Upper lobe of left lung (tissue), 6 donors: Measurements from ENCODE around the gene UCK2. TPM values are rescaled to one million over a fixed set of nuclear protein-coding genes. Genes with fewer than 3 reads are reported as not detected.

ENCODE experiments used
- ATAC-seq, 2 donors: fragments of 200-7000 bp; cut with Tn5 transposase; one replicate each; pipeline ENCODE4 v1.9.1; 2022; ENCODE audit warnings: mild to moderate bottlenecking in 2 of 2, moderate library complexity in 2 of 2; ENCODE audit not compliant: low FRiP score in 2 of 2
- DNase-seq, 2 donors: peaks; one replicate each; pipeline ENCODE4 v3.0.0-alpha.2; 2019 to 2020
- H3K27ac ChIP-seq, 4 donors: fragments of 200-600 bp; sonication (generic); one replicate each; pipeline ENCODE4 v1.5.1; 2016 to 2019
- H3K27me3 ChIP-seq, 4 donors: fragments of 200-600 bp; sonication (generic); one replicate each; pipeline ENCODE4 v1.5.1; 2017 to 2019
- H3K36me3 ChIP-seq, 4 donors: fragments of 200-600 bp; sonication (generic); one replicate each; pipeline ENCODE4 v1.5.1; 2016 to 2019
- H3K4me1 ChIP-seq, 4 donors: fragments of 200-600 bp; sonication (generic); one replicate each; pipeline ENCODE4 v1.5.1; 2018 to 2019
- H3K4me3 ChIP-seq, 4 donors: fragments of 200-600 bp; sonication (generic); one replicate each; pipeline ENCODE4 v1.5.1; 2017 to 2019; ENCODE audit warnings: mild to moderate bottlenecking in 2 of 4, moderate library complexity in 1 of 4
- H3K9me3 ChIP-seq, 4 donors: fragments of 200-600 bp; sonication (generic); one replicate each; pipeline ENCODE4 v1.5.1; 2018 to 2019
- CTCF ChIP-seq, 6 experiments: fragments of 450-650 bp in 4 of 6; fragments of 200-600 bp in 2 of 6; sonication (generic) in 2 of 6; IDR thresholded peaks; one replicate each; pipeline ENCODE4 v1.5.1; 2016 to 2019; ENCODE audit warnings: antibody characterized with exemption in 6 of 6
- EP300 ChIP-seq, 4 donors: sonication (generic); formaldehyde crosslinking; IDR thresholded peaks; one replicate each; pipeline ENCODE4 v1.5.1; 2017; ENCODE audit warnings: antibody characterized with exemption in 4 of 4, control low read depth in 2 of 4
- POLR2A ChIP-seq, 4 donors: fragments of 450-650 bp; IDR thresholded peaks; one replicate each; pipeline ENCODE4 v1.5.1; 2016 to 2017; ENCODE audit warnings: antibody characterized with exemption in 4 of 4, mild to moderate bottlenecking in 2 of 4
- POLR2AphosphoS5 ChIP-seq, 2 donors: sonication (generic); formaldehyde crosslinking; IDR thresholded peaks; one replicate each; pipeline ENCODE4 v1.5.1; 2017; ENCODE audit warnings: antibody characterized with exemption in 2 of 2
- WGBS, 2 donors: methylation state at CpG; one replicate each; pipeline ENCODE4 v1.1.5; 2017 to 2018; 5-methylcytosine and 5-hydroxymethylcytosine counted together
- total RNA-seq, 6 donors: library from RNA; depleted of rRNA in 4 of 6; stranded (reverse); fragments of >200 nt in 4 of 6; gene quantifications; one replicate each; pipeline versions ENCODE4 v1.1.0 to v1.2.1, GENCODE V29; 2016 to 2021
- donor health status: DM: no; HTN: no; CAD: no; lungs with moderate emphysema.
- donor health status: DM: no; HTN: yes; CAD: no; lungs with severe emphysema.

The UCK2 gene
- total RNA-seq, 6 donors from 2014 or later = 7.5 to 17.9 (median 9.7) TPM

DNA sequence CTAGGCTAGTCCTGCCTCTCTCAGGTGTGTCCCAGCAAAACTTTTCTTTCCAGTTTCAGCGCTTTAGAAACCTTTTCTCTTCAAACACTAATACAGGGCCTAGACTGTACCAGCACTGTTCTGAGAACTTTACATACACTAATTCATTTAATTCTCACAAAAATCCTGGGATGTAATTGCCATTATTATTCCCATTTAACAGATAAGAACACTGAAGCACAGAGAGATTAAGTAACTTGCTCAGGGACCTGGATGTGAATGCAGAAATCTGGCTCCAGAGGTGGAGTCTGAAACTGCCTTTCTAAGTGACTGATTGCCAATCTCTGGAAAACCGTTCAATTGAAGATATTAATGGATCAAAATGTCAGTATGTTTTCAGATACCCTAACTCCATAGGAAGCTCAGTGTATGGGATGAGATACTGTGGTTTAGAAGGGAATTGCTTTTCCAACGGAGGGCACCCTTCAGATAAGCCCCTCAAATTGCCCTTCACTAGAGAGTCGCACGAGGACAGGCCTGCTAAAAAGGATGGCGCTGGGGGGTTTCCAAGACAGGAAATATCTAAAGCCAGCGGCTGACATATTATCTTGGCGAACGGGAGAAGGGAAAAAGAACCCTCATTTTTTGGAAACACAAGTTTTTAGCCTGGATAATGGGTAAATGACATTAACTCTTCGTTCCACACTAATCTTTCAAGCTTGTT lies 698 bp upstream of the UCK2 start:
- no peaks in the 10 kb centered on the region for H3K9me3 ChIP-seq
- H3K36me3 ChIP-seq = no peaks in the 10 kb centered on the region
- peak overlapping the region; percentile 74 to 96 (median 86) for H3K4me3 ChIP-seq
- DNase-seq (no peak), ATAC-seq (no peak)
- peaks cover 15 to 28% (median 20%) of the 10 kb centered on the region in 4 donors for H3K4me1 ChIP-seq
- WGBS, 2 donors = 19% methylated on average over 10 of the region's 10 CpGs
- no peak for TF ChIP-seq EP300 (IDR thresholded peaks at IDR 0.05)
- TF ChIP-seq CTCF (IDR thresholded peaks at IDR 0.05) = no peak
- TF ChIP-seq POLR2A (IDR thresholded peaks at IDR 0.05) = no peak
- TF ChIP-seq POLR2AphosphoS5 (IDR thresholded peaks at IDR 0.05) = no peak
- H3K27ac ChIP-seq = peak overlapping the region; percentile 77 to 91 (median 90)
- no peaks in the 10 kb centered on the region for H3K27me3 ChIP-seq

DNA sequence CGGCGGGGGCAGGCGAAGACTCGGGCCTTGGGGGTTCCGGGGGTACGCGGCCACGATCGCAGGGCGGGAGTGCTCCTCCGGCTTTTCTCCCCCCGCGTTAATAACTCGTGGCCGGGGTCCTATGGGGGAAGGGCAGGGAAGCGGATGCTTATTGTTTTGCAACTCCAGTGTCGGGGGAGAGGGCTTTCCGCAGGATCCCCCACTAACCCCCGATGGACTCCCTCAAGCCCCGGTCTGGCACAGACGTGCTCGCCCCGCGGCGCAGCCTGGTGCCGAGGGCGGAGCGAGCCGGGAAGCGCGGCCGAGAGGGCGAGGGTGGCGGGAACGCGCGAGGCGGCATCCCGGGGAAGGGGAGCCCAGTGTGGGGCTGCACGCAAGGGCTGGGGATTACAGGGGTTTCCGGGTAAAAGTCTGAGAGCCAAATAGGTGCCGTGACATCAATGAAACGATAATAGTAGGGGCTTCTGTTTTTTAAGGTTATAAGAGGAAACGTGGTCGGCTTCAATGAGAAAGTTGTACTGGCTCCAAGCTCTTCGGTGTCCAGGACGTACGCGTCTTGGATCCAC lies 772 bp downstream of the UCK2 start:
- no peaks in the 10 kb centered on the region for H3K36me3 ChIP-seq
- peak overlapping the region; percentile 74 to 96 (median 86) for H3K4me3 ChIP-seq
- H3K27ac ChIP-seq = peak overlapping the region; percentile 77 to 91 (median 90)
- ATAC-seq (peak in 1 of 2 donors; percentile 71), DNase-seq (peak in 1 of 2 donors; percentile 91)
- no peaks in the 10 kb centered on the region for H3K9me3 ChIP-seq
- no peaks in the 10 kb centered on the region for H3K27me3 ChIP-seq
- WGBS, 2 donors = 0% methylated on average over 13 to 36 of the region's 49 CpGs
- TF ChIP-seq POLR2A (IDR thresholded peaks at IDR 0.05) (no peak), CTCF (IDR thresholded peaks at IDR 0.05) (peak in 3 of 6 experiments; percentile 23 to 46 (median 33))
- H3K4me1 ChIP-seq = peaks cover 15 to 28% (median 20%) of the 10 kb centered on the region in 4 donors

DNA sequence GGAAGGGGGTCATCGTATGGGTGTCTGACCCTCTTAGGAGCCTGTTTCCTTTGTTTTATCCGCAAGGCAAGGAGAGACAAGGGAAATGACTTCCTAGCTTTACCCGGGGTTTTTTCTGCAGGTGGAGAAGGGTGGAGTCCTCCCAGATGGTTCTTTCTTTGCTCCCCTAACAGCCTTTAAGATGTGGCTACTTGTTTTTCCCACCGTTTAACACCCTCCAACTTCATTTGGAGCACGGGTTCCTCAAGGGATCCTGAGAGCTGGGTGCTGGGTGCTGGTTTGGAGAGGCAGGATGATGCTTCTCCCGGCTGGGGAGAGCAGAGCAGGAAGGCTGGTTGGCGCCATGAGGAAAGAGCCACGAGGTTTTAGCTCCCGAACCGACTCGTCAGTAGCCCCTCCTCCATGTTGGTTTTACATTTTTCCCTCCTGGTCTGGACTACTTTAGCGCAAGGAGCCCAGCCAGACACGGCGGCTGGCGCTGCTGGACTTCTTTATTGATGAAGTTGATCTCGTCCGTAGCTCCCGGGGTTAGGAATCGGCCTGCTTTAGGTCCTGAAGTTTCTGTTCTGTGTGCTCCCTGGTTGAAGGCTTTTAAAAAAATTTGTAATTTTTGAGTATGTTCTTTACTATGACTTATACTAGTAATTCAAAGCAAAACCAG lies 1.4 kb downstream of the UCK2 start:
- ATAC-seq (peak in 1 of 2 donors; percentile 76), DNase-seq (peak; percentile 30 to 52)
- Histone ChIP-seq H3K4me3 (peak overlapping the region; percentile 74 to 96 (median 86)), H3K9me3 (no peaks in the 10 kb centered on the region), H3K4me1 (peaks cover 15 to 28% (median 20%) of the 10 kb centered on the region in 4 donors), H3K27ac (peak overlapping the region; percentile 23 to 91 (median 90)), H3K36me3 (no peaks in the 10 kb centered on the region), H3K27me3 (no peaks in the 10 kb centered on the region)
- 5 to 6% methylated on average over 13 to 19 of the region's 19 CpGs for WGBS, 2 donors
- TF ChIP-seq CTCF (IDR thresholded peaks at IDR 0.05) = no peak
- no peak for TF ChIP-seq EP300 (IDR thresholded peaks at IDR 0.05)
- TF ChIP-seq POLR2A (IDR thresholded peaks at IDR 0.05) = no peak
- no peak for TF ChIP-seq POLR2AphosphoS5 (IDR thresholded peaks at IDR 0.05)

GRCh38 chr1:165829888-165830287 lies 2.5 kb downstream of the UCK2 start:
- ATAC-seq = no peak
- DNase-seq = no peak
- H3K27ac ChIP-seq = no peak overlapping the region
- TF ChIP-seq EP300 (IDR thresholded peaks at IDR 0.05) = no peak
- no peak for TF ChIP-seq CTCF (IDR thresholded peaks at IDR 0.05)
- TF ChIP-seq POLR2AphosphoS5 (IDR thresholded peaks at IDR 0.05) = no peak
- TF ChIP-seq POLR2A (IDR thresholded peaks at IDR 0.05) = no peak
- no peak overlapping the region for H3K4me3 ChIP-seq
- H3K9me3 ChIP-seq = no peaks in the 10 kb centered on the region
- H3K27me3 ChIP-seq = no peaks in the 10 kb centered on the region
- no peaks in the 10 kb centered on the region for H3K36me3 ChIP-seq
- peaks cover 15 to 28% (median 20%) of the 10 kb centered on the region in 4 donors for H3K4me1 ChIP-seq
- 91 to 92% methylated on average over 4 of the region's 4 CpGs for WGBS, 2 donors
